Neuronal stem cell (in vitro differentiated cells): ENCODE data around the gene EEF1B2. TPM values are rescaled to one million over a fixed set of nuclear protein-coding genes. Genes with fewer than 3 reads are reported as not detected.

ENCODE experiments used
- DNase-seq: peaks from one replicate; pipeline ENCODE4 v3.0.0-alpha.2; 2013; ENCODE audit warnings: low spot score
- H2AFZ ChIP-seq: one replicate; pipeline ENCODE4 v1.6.1; 2013; ENCODE audit warnings: mild to moderate bottlenecking, low read length, inconsistent platforms
- H2AK5ac ChIP-seq: 2 replicates; pipeline ENCODE4 v1.6.1; 2013; ENCODE audit warnings: low read depth, mild to moderate bottlenecking, inconsistent platforms, low read length, moderate library complexity, mixed read lengths
- H2BK120ac ChIP-seq: 2 replicates; pipeline ENCODE4 v1.6.1; 2013; ENCODE audit warnings: low read depth, mild to moderate bottlenecking, inconsistent platforms, low read length, moderate library complexity, mixed read lengths
- H2BK12ac ChIP-seq: one replicate; pipeline ENCODE4 v1.6.1; 2013; ENCODE audit warnings: low read length, inconsistent platforms
- H2BK15ac ChIP-seq: 2 replicates; pipeline ENCODE4 v1.6.1; 2013; ENCODE audit warnings: mild to moderate bottlenecking, low read length, inconsistent platforms, mixed read lengths
- H2BK5ac ChIP-seq: one replicate; pipeline ENCODE4 v1.6.1; 2013; ENCODE audit warnings: inconsistent platforms, mild to moderate bottlenecking, low read length, moderate library complexity
- H3K14ac ChIP-seq: one replicate; pipeline ENCODE4 v1.6.1; 2013; ENCODE audit warnings: low read length, inconsistent platforms
- H3K18ac ChIP-seq: 2 replicates; pipeline ENCODE4 v1.6.1; 2013; ENCODE audit warnings: low read length, inconsistent platforms
- H3K23ac ChIP-seq: 2 replicates; pipeline ENCODE4 v1.6.1; 2013; ENCODE audit warnings: low read depth, mild to moderate bottlenecking, mixed read lengths, low read length, inconsistent platforms; ENCODE audit not compliant: poor library complexity
- H3K27ac ChIP-seq: replicated peaks from 3 replicates; pipeline ENCODE4 v1.5.1; 2013; ENCODE audit warnings: low read length, inconsistent platforms
- H3K27me3 ChIP-seq, 3 experiments: 2 replicates each; pipeline ENCODE4 v1.6.1; 2013; ENCODE audit warnings: low read length in 3 of 3, mild to moderate bottlenecking in 2 of 3, inconsistent platforms in 1 of 3, low read depth in 1 of 3, mixed read lengths in 1 of 3, moderate library complexity in 1 of 3; ENCODE audit not compliant: control insufficient read depth in 3 of 3, insufficient read depth in 3 of 3
- H3K36me3 ChIP-seq, 2 donors: replicated peaks in 1 of 2; 2 replicates each; pipeline ENCODE4 v1.6.1; 2013; ENCODE audit warnings: low read length in 2 of 2; ENCODE audit not compliant: control insufficient read depth in 2 of 2, insufficient read depth in 2 of 2
- H3K4ac ChIP-seq: 2 replicates; pipeline ENCODE4 v1.6.1; 2013; ENCODE audit warnings: inconsistent platforms, mild to moderate bottlenecking, low read length, moderate library complexity
- H3K4me1 ChIP-seq, 2 donors: 1 replicate in 1 of 2; 2 replicates in 1 of 2; pipeline ENCODE4 v1.6.1; 2013; ENCODE audit warnings: low read length in 2 of 2, low read depth in 1 of 2; ENCODE audit not compliant: control insufficient read depth in 2 of 2, insufficient read depth in 1 of 2
- H3K4me2 ChIP-seq: one replicate; pipeline ENCODE4 v1.6.1; 2013; ENCODE audit warnings: mild to moderate bottlenecking, low read length, inconsistent platforms; ENCODE audit not compliant: insufficient read depth, poor library complexity, severe bottlenecking
- H3K4me3 ChIP-seq, 2 donors: 2 replicates each; pipeline ENCODE4 v1.5.1; 2013; ENCODE audit warnings: low read length in 2 of 2, mild to moderate bottlenecking in 2 of 2, inconsistent platforms in 1 of 2, moderate library complexity in 1 of 2
- H3K79me1 ChIP-seq: one replicate; pipeline ENCODE4 v1.6.1; 2013; ENCODE audit warnings: low read depth, mild to moderate bottlenecking, inconsistent platforms, low read length, moderate library complexity
- H3K9ac ChIP-seq: one replicate; pipeline ENCODE4 v1.6.1; 2013; ENCODE audit warnings: mild to moderate bottlenecking, low read depth, low read length, inconsistent platforms; ENCODE audit not compliant: poor library complexity
- H3K9me3 ChIP-seq, 2 donors: replicated peaks in 1 of 2; 2 replicates each; pipeline versions ENCODE3 to v1.6.1; 2013; ENCODE audit warnings: low read length in 2 of 2, mild to moderate bottlenecking in 2 of 2, inconsistent platforms in 1 of 2, low read depth in 1 of 2, mixed read lengths in 1 of 2, moderate library complexity in 1 of 2; ENCODE audit not compliant: control insufficient read depth in 2 of 2, insufficient read depth in 1 of 2
- H4K8ac ChIP-seq: one replicate; pipeline ENCODE4 v1.6.1; 2013; ENCODE audit warnings: low read depth, mild to moderate bottlenecking, inconsistent platforms, low read length, moderate library complexity
- H4K91ac ChIP-seq: one replicate; pipeline ENCODE4 v1.6.1; 2013; ENCODE audit warnings: low read length, low read depth, mild to moderate bottlenecking, inconsistent platforms; ENCODE audit not compliant: poor library complexity
- whole genome bisulfite sequencing, 2 donors: extraction: QIAGEN DNeasy Blood & Tissue Kit; methylation state at CpG; one replicate each; pipeline ENCODE4 v1.1.7; 2013; ENCODE audit warnings: missing lambda C conversion rate in 2 of 2, mixed read lengths in 1 of 2; ENCODE audit not compliant: insufficient read length in 2 of 2, insufficient replicate concordance in 1 of 2; ENCODE audit errors: extremely low coverage in 2 of 2; 5-methylcytosine and 5-hydroxymethylcytosine counted together
- polyA plus RNA-seq, 2 experiments: library from polyadenylated mRNA; stranded (reverse); fragments of 200-250 nt; gene quantifications; one replicate each; pipeline ENCODE4 v1.2.3, GENCODE V29; 2013

The EEF1B2 gene
- polyA plus RNA-seq (2013, experiment 1 of 2): 875 TPM
- polyA plus RNA-seq (2013, experiment 2 of 2): 863 TPM

- Histone ChIP-seq H3K9me3 (peaks cover 0 to 5% of the 10 kb centered on the region in 2 donors), H3K4me3 (peak within 1 kb of the TSS; percentile 80 to 97), H2BK120ac (no peak within 1 kb of the TSS), H3K27ac (peak within 1 kb of the TSS; percentile 89), H3K4ac (no peak within 1 kb of the TSS), H3K14ac (peak within 1 kb of the TSS; percentile 82), H2BK5ac (peak within 1 kb of the TSS; percentile 62), H2AFZ (peak within 1 kb of the TSS; percentile 88), H2BK12ac (no peak within 1 kb of the TSS), H2AK5ac (no peak within 1 kb of the TSS), H4K8ac (no peak within 1 kb of the TSS), H3K36me3 (peaks cover 21 to 54% of the 10 kb centered on the region in 2 donors), H3K4me1 (peaks cover 4 to 9% of the 10 kb centered on the region in 2 donors), H3K18ac (peak within 1 kb of the TSS; percentile 84), H2BK15ac (no peak within 1 kb of the TSS), H4K91ac (no peak within 1 kb of the TSS), H3K23ac (peak within 1 kb of the TSS; percentile 61), H3K4me2 (peak within 1 kb of the TSS; percentile 70), H3K9ac (peak within 1 kb of the TSS; percentile 86), H3K27me3 (no peaks in the 10 kb centered on the region), H3K79me1 (peaks cover 5% of the 10 kb centered on the region)
- DNase-seq: peak; percentile 97
- WGBS, 2 donors: no CpG with 5 or more reads among the region's 64 CpGs
These were observed at the start of gene EEF1B2, which contains the start of gene NDUFS1 for GRCh38 chr2:206159346-206160124. Gene EEF1B2 (plus strand): TSS chr2:206159895. CDS start chr2:206159980, 85 bp downstream. Gene NDUFS1 (minus strand): TSS chr2:206159444. CDS start chr2:206153678, 5,766 bp downstream.

- H3K4me1 ChIP-seq: no peaks in the 10 kb centered on the region
- no peak for DNase-seq
- H2BK5ac ChIP-seq: no peak overlapping the region
- no peaks in the 10 kb centered on the region for H3K79me1 ChIP-seq
- H2AFZ ChIP-seq: no peak overlapping the region
- no peak overlapping the region for H3K18ac ChIP-seq
- no peak overlapping the region for H2BK12ac ChIP-seq
- no peak overlapping the region for H2BK120ac ChIP-seq
- H4K91ac ChIP-seq: no peak overlapping the region
- no peak overlapping the region for H2AK5ac ChIP-seq
- H3K36me3 ChIP-seq: peaks cover 0 to 23% of the 10 kb centered on the region in 2 donors
- no peaks in the 10 kb centered on the region for H3K27me3 ChIP-seq
- no peak overlapping the region for H2BK15ac ChIP-seq
- no peak overlapping the region for H3K14ac ChIP-seq
- no peak overlapping the region for H3K23ac ChIP-seq
- H3K9ac ChIP-seq: no peak overlapping the region
- no peaks in the 10 kb centered on the region for H3K9me3 ChIP-seq
- WGBS, 2 donors: no CpG with 5 or more reads among the region's 3 CpGs
- no peak overlapping the region for H3K4me2 ChIP-seq
- no peak overlapping the region for H3K27ac ChIP-seq
- H3K4me3 ChIP-seq: no peak overlapping the region
- H3K4ac ChIP-seq: no peak overlapping the region
- H4K8ac ChIP-seq: no peak overlapping the region
These were observed 47.6 kb upstream of the EEF1B2 start for GRCh38 chr2:206112108-206112507.

GRCh38 chr2:206112846-206113547 is 46.7 kb upstream of the EEF1B2 start:
- Histone ChIP-seq H3K18ac (no peak overlapping the region), H3K4ac (no peak overlapping the region), H2BK5ac (no peak overlapping the region), H4K91ac (no peak overlapping the region), H2BK15ac (no peak overlapping the region), H3K4me3 (no peak overlapping the region), H2AK5ac (no peak overlapping the region), H2BK120ac (no peak overlapping the region), H4K8ac (no peak overlapping the region), H3K14ac (no peak overlapping the region), H3K4me2 (no peak overlapping the region), H3K36me3 (peaks cover 0 to 32% of the 10 kb centered on the region in 2 donors), H3K79me1 (no peaks in the 10 kb centered on the region), H3K27ac (no peak overlapping the region), H2AFZ (no peak overlapping the region), H3K27me3 (no peaks in the 10 kb centered on the region), H3K23ac (no peak overlapping the region), H3K9me3 (no peaks in the 10 kb centered on the region), H3K9ac (no peak overlapping the region), H3K4me1 (no peaks in the 10 kb centered on the region), H2BK12ac (no peak overlapping the region)
- no peak for DNase-seq
- WGBS, 2 donors: no CpG with 5 or more reads among the region's 7 CpGs

GRCh38 chr2:206115026-206115578 is 44.6 kb upstream of the EEF1B2 start:
- no peak overlapping the region for H3K27ac ChIP-seq

More at GRCh38 chr2:206115026-206115578, 44.6 kb upstream of the EEF1B2 start:
- Histone ChIP-seq H2BK5ac (no peak overlapping the region), H3K18ac (no peak overlapping the region), H3K4ac (no peak overlapping the region), H3K27me3 (no peaks in the 10 kb centered on the region), H3K23ac (no peak overlapping the region), H2BK15ac (no peak overlapping the region), H2AK5ac (no peak overlapping the region), H3K14ac (no peak overlapping the region), H3K9me3 (no peaks in the 10 kb centered on the region), H3K9ac (no peak overlapping the region), H4K91ac (no peak overlapping the region), H3K79me1 (no peaks in the 10 kb centered on the region), H3K4me1 (no peaks in the 10 kb centered on the region), H2BK12ac (no peak overlapping the region), H3K36me3 (peaks cover 3 to 44% of the 10 kb centered on the region in 2 donors), H2BK120ac (no peak overlapping the region), H3K4me3 (no peak overlapping the region), H3K4me2 (no peak overlapping the region), H4K8ac (no peak overlapping the region), H2AFZ (no peak overlapping the region)
- DNase-seq: no peak
- WGBS, 2 donors: no CpG with 5 or more reads among the region's 3 CpGs
